ENCODE data around the gene SURF6.
"Not testable (repeated sequence)": the region's sequence is repeated elsewhere in the genome, so short reads cannot be mapped to it uniquely, and the experiment has no call there.

Gene SURF6

GRCh38 chr9:133303266-133304157, 32.5 kb downstream of the SURF6 start:
- TF ChIP-seq CTCF (IDR thresholded peaks at IDR 0.05; ENCODE audit: borderline replicate concordance, insufficient read depth, low read depth, low read length): no peak
- H3K4me3 ChIP-seq (ENCODE audit: low read depth, low read length): no peak overlapping the region

DNA sequence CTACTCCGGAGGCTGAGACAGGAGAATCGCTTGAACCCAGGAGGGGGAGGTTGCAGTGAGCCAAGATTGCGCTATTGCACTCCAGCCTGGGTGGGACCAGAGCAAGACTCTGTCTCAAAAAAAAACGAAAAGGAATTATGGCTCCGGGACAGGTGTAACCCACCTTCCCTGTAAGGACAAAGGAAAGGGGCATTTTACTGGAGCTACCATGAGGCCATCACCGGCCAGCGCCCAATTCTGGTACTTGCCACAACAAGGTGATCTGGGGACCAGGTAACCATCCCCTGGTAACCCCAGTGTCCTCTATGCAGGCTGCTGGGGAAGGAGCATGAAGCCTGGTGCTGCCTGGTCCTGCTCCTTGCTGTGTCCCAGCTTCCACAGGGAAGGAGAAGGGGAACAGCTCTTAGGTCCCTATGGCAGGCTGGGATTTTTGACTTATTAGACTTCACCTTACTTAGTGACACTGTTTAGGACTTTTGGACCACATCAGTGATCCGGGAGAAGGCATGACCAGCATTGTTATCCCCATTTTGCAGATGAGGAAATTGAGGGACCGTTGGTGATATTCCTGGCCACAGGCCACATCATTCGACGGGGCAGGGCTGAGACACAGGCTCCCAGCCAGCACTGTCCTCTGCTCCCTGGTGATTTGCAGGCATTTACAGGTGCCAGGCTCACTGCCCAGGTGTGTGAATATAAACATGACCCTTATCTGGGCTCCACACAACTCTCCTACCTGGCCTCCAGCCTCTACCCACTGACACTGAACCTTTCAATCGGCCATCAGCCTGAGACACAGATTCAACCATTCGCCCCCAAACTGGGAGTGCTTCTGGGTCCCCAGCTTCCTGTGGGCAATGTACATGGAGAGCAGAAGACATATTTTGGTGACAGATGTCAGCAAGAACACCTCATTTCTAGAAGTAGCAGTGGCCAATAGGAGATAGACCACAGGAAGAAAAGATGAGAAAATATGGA, 34.4 kb downstream of the SURF6 start:
- TF ChIP-seq CTCF (IDR thresholded peaks at IDR 0.05; ENCODE audit: borderline replicate concordance, insufficient read depth, low read depth, low read length): no peak
- H3K4me3 ChIP-seq (ENCODE audit: low read depth, low read length): no peak overlapping the region

DNA sequence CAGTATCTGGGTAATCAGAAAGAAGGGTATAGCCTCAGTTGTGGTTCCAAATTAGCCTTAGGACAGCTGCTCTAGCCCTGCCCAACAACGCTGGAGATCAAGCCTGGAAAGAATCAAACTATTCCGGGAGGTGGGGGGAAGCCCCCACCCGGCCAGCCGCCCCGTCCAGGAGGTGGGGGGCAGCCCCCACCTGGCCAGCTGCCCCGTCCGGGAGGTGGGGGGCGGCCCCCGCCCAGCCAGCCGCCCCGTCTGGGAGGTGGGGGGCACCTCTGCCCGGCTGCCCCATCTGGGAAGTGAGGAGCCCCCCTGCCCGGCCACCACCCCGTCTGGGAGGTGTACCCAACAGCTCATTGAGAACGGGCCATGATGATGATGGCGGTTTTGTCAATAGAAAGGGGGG, 36.0 kb downstream of the SURF6 start:
- H3K4me3 ChIP-seq (ENCODE audit: low read depth, low read length): not testable (repeated sequence)

DNA sequence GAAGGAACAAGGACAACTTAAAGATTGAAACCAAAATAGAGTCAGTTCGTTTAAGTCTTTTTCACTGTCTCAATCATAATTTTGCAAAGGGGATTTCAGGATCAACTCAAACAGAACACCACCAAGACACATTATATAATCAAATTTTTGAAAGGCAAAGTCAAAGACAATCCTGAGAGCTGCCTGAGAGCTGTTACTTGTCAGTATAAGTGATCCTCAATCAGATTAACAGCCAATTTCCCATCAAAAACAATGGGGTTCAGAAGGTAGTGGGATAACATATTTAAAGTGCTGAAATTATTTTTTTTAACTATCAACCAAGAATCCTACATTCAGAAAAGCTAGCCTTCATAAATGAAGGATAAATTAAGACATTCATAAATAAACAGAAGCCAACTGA, 41.7 kb downstream of the SURF6 start:
- no peak for TF ChIP-seq CTCF (IDR thresholded peaks at IDR 0.05; ENCODE audit: borderline replicate concordance, insufficient read depth, low read depth, low read length)
- H3K4me3 ChIP-seq (ENCODE audit: low read depth, low read length): no peak overlapping the region

- no peak for TF ChIP-seq CTCF (IDR thresholded peaks at IDR 0.05; ENCODE audit: borderline replicate concordance, insufficient read depth, low read depth, low read length)
- H3K4me3 ChIP-seq (ENCODE audit: low read depth, low read length): no peak overlapping the region
These were observed 45.2 kb downstream of the SURF6 start for GRCh38 chr9:133290751-133291302.

GRCh38 chr9:133286523-133286922, 49.5 kb downstream of the SURF6 start:
- no peak overlapping the region for H3K4me3 ChIP-seq (ENCODE audit: low read depth, low read length)

More at GRCh38 chr9:133286523-133286922, 49.5 kb downstream of the SURF6 start:
- TF ChIP-seq CTCF (IDR thresholded peaks at IDR 0.05; ENCODE audit: borderline replicate concordance, insufficient read depth, low read depth, low read length): no peak
